HG02884 (cell line): ENCODE measurements around the gene SMIM35.

Source experiments
- ATAC-seq: cut with Tn5 transposase; IDR thresholded peaks from one replicate; pipeline ENCODE4 v1.9.1; 2021; ENCODE audit warnings: mild to moderate bottlenecking, moderate library complexity; ENCODE audit not compliant: unreplicated experiment

SMIM35 gene

GRCh38 chr11:118007040-118007439, 79.7 kb downstream of the SMIM35 start:
- no peak for ATAC-seq

GRCh38 chr11:118006153-118006534, 80.6 kb downstream of the SMIM35 start:
- ATAC-seq = no peak

- no peak for ATAC-seq
These were observed 81.3 kb downstream of the SMIM35 start for GRCh38 chr11:118005224-118006152.

- ATAC-seq = no peak
These were observed 82.1 kb downstream of the SMIM35 start for GRCh38 chr11:118004543-118005223.

GRCh38 chr11:118003456-118003855, 83.3 kb downstream of the SMIM35 start:
- ATAC-seq = no peak

GRCh38 chr11:118002541-118003423, 84.0 kb downstream of the SMIM35 start:
- no peak for ATAC-seq

GRCh38 chr11:118002010-118002540, 84.7 kb downstream of the SMIM35 start:
- ATAC-seq = no peak

- ATAC-seq = no peak
These were observed 85.2 kb downstream of the SMIM35 start for GRCh38 chr11:118001494-118001971.

GRCh38 chr11:118000850-118001228, 85.9 kb downstream of the SMIM35 start:
- ATAC-seq = no peak

GRCh38 chr11:118000067-118000849, 86.5 kb downstream of the SMIM35 start:
- no peak for ATAC-seq

- no peak for ATAC-seq
These were observed 87.3 kb downstream of the SMIM35 start for GRCh38 chr11:117999354-117999993.

- ATAC-seq = no peak
These were observed 88.0 kb downstream of the SMIM35 start for GRCh38 chr11:117998664-117999353.

GRCh38 chr11:117997823-117998579, 88.8 kb downstream of the SMIM35 start:
- no peak for ATAC-seq

GRCh38 chr11:117997406-117997805, 89.4 kb downstream of the SMIM35 start:
- no peak for ATAC-seq

GRCh38 chr11:117996058-117996457, 90.7 kb downstream of the SMIM35 start:
- ATAC-seq = no peak

GRCh38 chr11:117995472-117995871, 91.3 kb downstream of the SMIM35 start:
- no peak for ATAC-seq

- no peak for ATAC-seq
These were observed 92.6 kb downstream of the SMIM35 start for GRCh38 chr11:117993988-117994745.
